SK-N-SH treated with all-trans-retinoic acid at 6 μM for 48 hours (cell line): ENCODE measurements around the gene SDR9C7.

Experiments
- ATAC-seq: fragments of 200-7000 bp; cut with Tn5 transposase; 3 replicates; pipeline ENCODE4 v1.9.1; 2020; ENCODE audit warnings: mild to moderate bottlenecking, moderate library complexity
- ARNTL ChIP-seq: fragments of 450-650 bp; formaldehyde crosslinking; IDR thresholded peaks from 2 replicates; pipeline ENCODE4 v1.5.0; 2020; ENCODE audit warnings: low read depth, mild to moderate bottlenecking, moderate library complexity, borderline replicate concordance
- BACH2 ChIP-seq: fragments of 250-450 bp; sonication (Bioruptor Pico); IDR thresholded peaks from 2 replicates; pipeline ENCODE4 v1.9.0; 2021; ENCODE audit warnings: mild to moderate bottlenecking, borderline replicate concordance
- CREB5 ChIP-seq: fragments of 250-450 bp; sonication (Bioruptor Pico); IDR thresholded peaks from 2 replicates; pipeline ENCODE4 v1.5.1; 2020; ENCODE audit warnings: low read depth, mild to moderate bottlenecking, moderate library complexity
- CSDC2 ChIP-seq: fragments of 250-450 bp; sonication (Bioruptor Pico); IDR thresholded peaks from 2 replicates; pipeline ENCODE4 v1.5.0; 2020; ENCODE audit warnings: mild to moderate bottlenecking, moderate library complexity
- CSRNP3 ChIP-seq: fragments of 250-450 bp; sonication (Bioruptor Pico); IDR thresholded peaks from 2 replicates; pipeline ENCODE4 v1.5.1; 2021; ENCODE audit warnings: mild to moderate bottlenecking, moderate library complexity
- ESRRG ChIP-seq: fragments of 250-450 bp; sonication (Bioruptor Pico); IDR thresholded peaks from 2 replicates; pipeline ENCODE4 v1.6.1; 2021; ENCODE audit warnings: mild to moderate bottlenecking
- GLIS3 ChIP-seq: fragments of 250-450 bp; sonication (Bioruptor Pico); IDR thresholded peaks from 2 replicates; pipeline ENCODE4 v1.5.0; 2020; ENCODE audit warnings: mild to moderate bottlenecking, moderate library complexity
- ISL1 ChIP-seq: fragments of 250-450 bp; sonication (Bioruptor Pico); IDR thresholded peaks from 2 replicates; pipeline ENCODE4 v2.1.2; 2022; ENCODE audit warnings: mild to moderate bottlenecking, moderate library complexity
- OSR1 ChIP-seq: fragments of 250-450 bp; sonication (Bioruptor Pico); IDR thresholded peaks from 2 replicates; pipeline ENCODE4 v1.8.0; 2022; ENCODE audit warnings: moderate library complexity, mild to moderate bottlenecking, inconsistent platforms
- PATZ1 ChIP-seq: fragments of 250-450 bp; sonication (Bioruptor Pico); IDR thresholded peaks from 2 replicates; pipeline ENCODE4 v1.8.0; 2020; ENCODE audit warnings: mild to moderate bottlenecking, moderate library complexity, borderline replicate concordance
- PPARA ChIP-seq: fragments of 250-450 bp; sonication (Bioruptor Pico); IDR thresholded peaks from 2 replicates; pipeline ENCODE4 v1.5.0; 2020; ENCODE audit warnings: mild to moderate bottlenecking, borderline replicate concordance
- RARB ChIP-seq: fragments of 250-450 bp; sonication (Bioruptor Pico); IDR thresholded peaks from 2 replicates; pipeline ENCODE4 v1.8.0; 2021; ENCODE audit warnings: mild to moderate bottlenecking, moderate library complexity
- SNAI2 ChIP-seq: fragments of 250-450 bp; sonication (Bioruptor Pico); IDR thresholded peaks from 2 replicates; pipeline ENCODE4 v1.5.0; 2020; ENCODE audit warnings: mild to moderate bottlenecking, moderate library complexity
- TCF4 ChIP-seq: fragments of 250-450 bp; sonication (Bioruptor Pico); IDR thresholded peaks from 2 replicates; pipeline ENCODE4 v1.8.0; 2021; ENCODE audit warnings: mild to moderate bottlenecking, moderate library complexity, borderline replicate concordance
- TSHZ2 ChIP-seq: fragments of 250-450 bp; sonication (Bioruptor Pico); IDR thresholded peaks from 2 replicates; pipeline ENCODE4 v1.5.0; 2020; ENCODE audit warnings: mild to moderate bottlenecking, moderate library complexity
- ZC3H10 ChIP-seq: fragments of 250-450 bp; sonication (Bioruptor Pico); IDR thresholded peaks from 2 replicates; pipeline ENCODE4 v1.5.1; 2021; ENCODE audit warnings: mild to moderate bottlenecking, moderate library complexity
- ZFP3 ChIP-seq: fragments of 250-450 bp; sonication (Bioruptor Pico); IDR thresholded peaks from 2 replicates; pipeline ENCODE4 v1.5.0; 2020; ENCODE audit warnings: mild to moderate bottlenecking, moderate library complexity
- ZNF565 ChIP-seq: fragments of 450-650 bp; formaldehyde crosslinking; conservative IDR thresholded peaks from 2 replicates; pipeline ENCODE4 v1.5.0; 2020; ENCODE audit warnings: low read depth, mild to moderate bottlenecking, moderate library complexity
- ZNF70 ChIP-seq: fragments of 450-650 bp; formaldehyde crosslinking; IDR thresholded peaks from 2 replicates; pipeline ENCODE4 v1.5.0; 2020; ENCODE audit warnings: mild to moderate bottlenecking, moderate library complexity
- ZNF8 ChIP-seq: fragments of 450-650 bp; formaldehyde crosslinking; IDR thresholded peaks from 2 replicates; pipeline ENCODE4 v1.5.0; 2020; ENCODE audit warnings: mild to moderate bottlenecking, moderate library complexity

Gene SDR9C7

GRCh38 chr12:56928262-56928661 is 5.9 kb downstream of the SDR9C7 start (continued):
- TF ChIP-seq CSRNP3 (CRISPR knock-in tag) = no peak
- TF ChIP-seq ZC3H10 = no peak
- no peak for TF ChIP-seq RARB (CRISPR knock-in tag)
- TF ChIP-seq, all 23 proteins: peak for 0

- TF ChIP-seq TCF4 (CRISPR knock-in tag) = no peak
- no peak for TF ChIP-seq ZNF8 (CRISPR knock-in tag)
- no peak for TF ChIP-seq ZFP3
- no peak for TF ChIP-seq ZNF70 (CRISPR knock-in tag)
- TF ChIP-seq PATZ1 (CRISPR knock-in tag) = no peak
- TF ChIP-seq GLIS3 (CRISPR knock-in tag) = no peak
- TF ChIP-seq CSRNP3 (CRISPR knock-in tag) = no peak
- TF ChIP-seq RARB (CRISPR knock-in tag) = no peak
- TF ChIP-seq PPARA = no peak
- TF ChIP-seq OSR1 (CRISPR knock-in tag) = no peak
- TF ChIP-seq ZNF565 (CRISPR knock-in tag) = no peak
- TF ChIP-seq ARNTL (CRISPR knock-in tag) = no peak
- no peak for TF ChIP-seq TSHZ2 (CRISPR knock-in tag)
- TF ChIP-seq ZC3H10 = no peak
- no peak for TF ChIP-seq SNAI2
- TF ChIP-seq ISL1 (CRISPR knock-in tag) = no peak
- TF ChIP-seq ESRRG = no peak
- no peak for TF ChIP-seq BACH2 (CRISPR knock-in tag)
- no peak for ATAC-seq
These were observed 6.9 kb downstream of the SDR9C7 start for GRCh38 chr12:56927281-56927680.

GRCh38 chr12:56922031-56922430 is 12.2 kb downstream of the SDR9C7 start:
- TF ChIP-seq CSRNP3 (CRISPR knock-in tag) (no peak), ZC3H10 (no peak), CSDC2 (CRISPR knock-in tag) (no peak), ARNTL (CRISPR knock-in tag) (no peak), CREB5 (no peak), ZNF70 (CRISPR knock-in tag) (no peak), ESRRG (no peak), ZFP3 (no peak), PPARA (no peak), BACH2 (CRISPR knock-in tag) (no peak), GLIS3 (CRISPR knock-in tag) (no peak)
- TF ChIP-seq, all 23 proteins: peak for 0
- no peak for ATAC-seq
